ENCODE measurements around the gene HAP1. TPM values are rescaled to one million over a fixed set of nuclear protein-coding genes. Genes with fewer than 3 reads are reported as not detected.

Gene HAP1
- total and polyA plus RNA-seq, 2 of the 8 experiments (the other 6 are each of a cell fraction or from before 2014, with no cell fraction given), result 2.3 to 3.6 TPM

- H3K79me1 ChIP-seq (ENCODE audit: low read depth, low read length), result peaks cover 6% of the 10 kb centered on the region; the same call in 1 of the 2 replicates
- no peak overlapping the region for H2BK15ac ChIP-seq (ENCODE audit: low read length)
- H4K91ac ChIP-seq (replicated peaks; ENCODE audit: insufficient read length, low read length), result no peak overlapping the region
- H3K27ac ChIP-seq (ENCODE audit: low read depth, low read length), result no peak overlapping the region
- no peak overlapping the region for H2AK5ac ChIP-seq (ENCODE audit: low read depth, low read length)
- peaks cover 0 to 12% (median 9%) of the 10 kb centered on the region in 4 experiments; a peak in 6 of 7 replicates for H3K4me1 ChIP-seq (replicated peaks in 1 of 4; ENCODE audit: control insufficient read depth in 3 of 4, insufficient read depth in 4 of 4, low read length in 3 of 4)
- no peaks in the 10 kb centered on the region; a peak in 1 of 4 replicates for H3K79me2 ChIP-seq (ENCODE audit: control insufficient read depth in 1 of 2, insufficient read depth in 2 of 2, low read length in 2 of 2)
- no peak overlapping the region for H3K9ac ChIP-seq (replicated peaks in 1 of 4; ENCODE audit: extremely low read depth in 1 of 4, low read depth in 3 of 4, low read length in 3 of 4)
- no peaks in the 10 kb centered on the region for H3K9me3 ChIP-seq (ENCODE audit: insufficient read depth in 2 of 2, low read depth in 1 of 2, low read length in 1 of 2)
- no peak overlapping the region for H2BK20ac ChIP-seq (ENCODE audit: low read length)
- no peak overlapping the region for H2BK5ac ChIP-seq (ENCODE audit: low read depth, low read length)
- H3K23me2 ChIP-seq (ENCODE audit: low read depth, low read length), result no peaks in the 10 kb centered on the region; the same call in 1 of the 2 replicates
- WGBS, 2 experiments (ENCODE audit: extremely low coverage in 1 of 2, insufficient coverage in 1 of 2, insufficient read length in 1 of 2, insufficient replicate concordance in 2 of 2, low coverage in 1 of 2, low lambda C conversion rate in 2 of 2, missing lambda C conversion rate in 1 of 2), result 92% methylated on average over 15 of the region's 18 CpGs; no CpG with 5 or more reads in 1 of the 2 experiments
- no peak overlapping the region for H4K5ac ChIP-seq (ENCODE audit: insufficient read length, low read depth, low read length)
- no peak overlapping the region for H3K4me3 ChIP-seq (ENCODE audit: extremely low read depth in 1 of 4, insufficient read depth in 2 of 4, low read depth in 3 of 4, low read length in 4 of 4)
- FAIRE-seq (no peak), DNase-seq (ENCODE audit: low read depth in 1 of 2, low spot score in 2 of 2) (no peak)
- H4K20me1 ChIP-seq (replicated peaks in 1 of 2; ENCODE audit: control insufficient read depth in 1 of 2, insufficient read depth in 2 of 2, low read length in 2 of 2), result peaks cover 2 to 24% of the 10 kb centered on the region in 2 experiments
- H3K23ac ChIP-seq (ENCODE audit: insufficient read length), result no peak overlapping the region
- no peak overlapping the region for H2AFZ ChIP-seq (ENCODE audit: low read length)
- no peak overlapping the region for H3K18ac ChIP-seq (ENCODE audit: extremely low read depth, low read length)
- H3K27me3 ChIP-seq (replicated peaks in 1 of 4; ENCODE audit: control insufficient read depth in 3 of 4, extremely low read depth in 1 of 4, insufficient read depth in 3 of 4, low read length in 3 of 4), result no peaks in the 10 kb centered on the region
- TF ChIP-seq CTBP2 (IDR thresholded peaks at IDR 0.05; ENCODE audit: borderline replicate concordance, insufficient read depth, insufficient read length, low read length), result no peak
- TF ChIP-seq RBBP5 (IDR thresholded peaks at IDR 0.05; ENCODE audit: borderline replicate concordance, low read depth, low read length), result no peak
- no peak for TF ChIP-seq SAP30 (IDR thresholded peaks at IDR 0.05; ENCODE audit: insufficient read depth, insufficient replicate concordance, low read length)
- no peak for TF ChIP-seq YY1 (IDR thresholded peaks at IDR 0.05; ENCODE audit: low read depth, low read length)
- TF ChIP-seq SP2 (IDR thresholded peaks at IDR 0.05; ENCODE audit: low read length), result no peak
- no peak for TF ChIP-seq GABPA (IDR thresholded peaks at IDR 0.05; ENCODE audit: borderline replicate concordance, insufficient read depth, low read length)
- no peak for TF ChIP-seq EZH2 (IDR thresholded peaks at IDR 0.05; ENCODE audit: low read depth, low read length, severe bottlenecking)
- no peak for TF ChIP-seq JUND (IDR thresholded peaks at IDR 0.05; ENCODE audit: low read length)
- no peak for TF ChIP-seq POU5F1 (IDR thresholded peaks at IDR 0.05; ENCODE audit: low read depth, low read length)
- no peak for TF ChIP-seq TAF1 (IDR thresholded peaks at IDR 0.05; ENCODE audit: low read depth, low read length)
- H2BK12ac ChIP-seq (ENCODE audit: low read depth, low read length), result no peak overlapping the region
- H3K36me3 ChIP-seq (ENCODE audit: control insufficient read depth in 2 of 4, insufficient read depth in 4 of 4, low read length in 3 of 4), result peaks cover 29 to 67% (median 58%) of the 10 kb centered on the region in 4 experiments
- H3K56ac ChIP-seq (replicated peaks; ENCODE audit: insufficient read length, low read depth, low read length), result no peak overlapping the region
- H4K8ac ChIP-seq (ENCODE audit: extremely low read depth, insufficient read depth, low read length), result no peak overlapping the region
- no peak overlapping the region for H3K4ac ChIP-seq (replicated peaks; ENCODE audit: insufficient read length, low read depth, low read length)
- H3K14ac ChIP-seq (ENCODE audit: insufficient read length), result no peak overlapping the region
- no peak overlapping the region for H3K4me2 ChIP-seq (ENCODE audit: insufficient read depth in 1 of 2, low read depth in 2 of 2, low read length in 2 of 2)
- ChIA-PET POLR2A (ENCODE audit: partially characterized antibody) (interaction anchor here (1.5 to 1.6 kb wide), 2 partner anchors 10 to 15 kb away, joined by 4 to 5 read pairs; no protein-coding TSS in a partner anchor), CTCF (ENCODE audit: partially characterized antibody) (interaction anchor here (0.6 to 1.9 kb wide), 6 partner anchors 9 to 35 kb away, joined by 4 to 7 read pairs (median 4); no protein-coding TSS in a partner anchor)
- H2BK120ac ChIP-seq (replicated peaks; ENCODE audit: low read depth, low read length), result no peak overlapping the region
Measured at GRCh38 chr17:41767324-41768042, 33.0 kb upstream of the HAP1 start.

Data from H1 (cell line).